22Rv1 (cell line): Measurements from ENCODE around the gene PSMG3.

Experiments
- H3K27ac ChIP-seq: fragments of 450-650 bp; 2 replicates; pipeline ENCODE4 v1.5.1; 2017
- ZFX ChIP-seq: fragments of 450-650 bp; IDR thresholded peaks from 2 replicates; pipeline ENCODE4 v1.6.1; 2017; ENCODE audit warnings: antibody characterized with exemption, borderline replicate concordance
- TF ChIP-seq, protein P1 (sequence below): fragments of 450-650 bp; IDR thresholded peaks from 2 replicates; pipeline ENCODE4 v1.5.1; 2017; ENCODE audit warnings: mild to moderate bottlenecking

Gene PSMG3

DNA sequence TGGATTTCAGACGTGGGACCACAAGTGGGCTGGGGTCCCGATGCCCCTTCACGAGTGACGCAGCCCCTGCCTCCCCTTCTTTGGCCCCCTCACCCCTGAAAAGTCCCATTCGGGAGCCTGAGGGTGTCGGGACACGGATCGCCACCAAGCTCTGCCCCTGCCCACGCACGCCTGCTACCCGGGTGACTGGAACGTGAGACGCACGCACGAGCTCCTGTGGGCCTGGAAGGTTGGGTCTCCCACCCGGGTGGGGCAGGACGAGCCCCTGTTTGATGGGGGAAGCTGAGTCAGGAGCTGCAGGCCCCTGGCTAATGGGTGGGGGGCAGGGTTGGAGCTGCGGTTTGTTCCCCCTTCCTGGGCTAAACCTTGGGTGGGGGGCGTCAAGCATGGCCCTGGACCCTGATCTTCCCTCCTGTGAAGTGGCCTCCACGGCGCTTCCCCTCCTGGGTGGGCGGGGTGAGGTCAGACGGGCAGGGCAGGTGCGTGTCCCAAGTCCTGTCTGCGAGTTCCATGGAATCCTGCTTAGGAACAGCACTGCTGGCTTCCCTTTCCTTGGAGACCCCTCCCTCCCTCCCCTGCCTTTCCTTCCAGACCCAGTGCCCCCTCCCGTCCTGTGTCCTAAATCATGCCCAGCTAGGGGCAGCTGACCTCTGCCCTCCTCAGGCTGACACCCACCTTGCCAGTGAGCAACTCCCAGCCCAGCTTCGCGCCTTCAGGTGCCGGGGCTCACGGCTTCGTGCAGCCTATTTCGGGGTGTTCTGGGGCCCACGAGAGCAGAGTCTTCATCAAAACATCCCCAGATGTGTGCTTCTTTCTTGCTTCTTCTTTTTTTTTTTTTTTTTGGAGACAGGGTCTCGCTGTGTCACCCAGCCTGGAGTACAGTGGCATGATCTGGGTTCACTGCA lies 8.5 kb downstream of the PSMG3 start:
- no peak for TF ChIP-seq ZFX
- TF ChIP-seq, protein P1, sequence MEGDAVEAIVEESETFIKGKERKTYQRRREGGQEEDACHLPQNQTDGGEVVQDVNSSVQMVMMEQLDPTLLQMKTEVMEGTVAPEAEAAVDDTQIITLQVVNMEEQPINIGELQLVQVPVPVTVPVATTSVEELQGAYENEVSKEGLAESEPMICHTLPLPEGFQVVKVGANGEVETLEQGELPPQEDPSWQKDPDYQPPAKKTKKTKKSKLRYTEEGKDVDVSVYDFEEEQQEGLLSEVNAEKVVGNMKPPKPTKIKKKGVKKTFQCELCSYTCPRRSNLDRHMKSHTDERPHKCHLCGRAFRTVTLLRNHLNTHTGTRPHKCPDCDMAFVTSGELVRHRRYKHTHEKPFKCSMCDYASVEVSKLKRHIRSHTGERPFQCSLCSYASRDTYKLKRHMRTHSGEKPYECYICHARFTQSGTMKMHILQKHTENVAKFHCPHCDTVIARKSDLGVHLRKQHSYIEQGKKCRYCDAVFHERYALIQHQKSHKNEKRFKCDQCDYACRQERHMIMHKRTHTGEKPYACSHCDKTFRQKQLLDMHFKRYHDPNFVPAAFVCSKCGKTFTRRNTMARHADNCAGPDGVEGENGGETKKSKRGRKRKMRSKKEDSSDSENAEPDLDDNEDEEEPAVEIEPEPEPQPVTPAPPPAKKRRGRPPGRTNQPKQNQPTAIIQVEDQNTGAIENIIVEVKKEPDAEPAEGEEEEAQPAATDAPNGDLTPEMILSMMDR, result no peak
- H3K27ac ChIP-seq, result no peak overlapping the region

DNA sequence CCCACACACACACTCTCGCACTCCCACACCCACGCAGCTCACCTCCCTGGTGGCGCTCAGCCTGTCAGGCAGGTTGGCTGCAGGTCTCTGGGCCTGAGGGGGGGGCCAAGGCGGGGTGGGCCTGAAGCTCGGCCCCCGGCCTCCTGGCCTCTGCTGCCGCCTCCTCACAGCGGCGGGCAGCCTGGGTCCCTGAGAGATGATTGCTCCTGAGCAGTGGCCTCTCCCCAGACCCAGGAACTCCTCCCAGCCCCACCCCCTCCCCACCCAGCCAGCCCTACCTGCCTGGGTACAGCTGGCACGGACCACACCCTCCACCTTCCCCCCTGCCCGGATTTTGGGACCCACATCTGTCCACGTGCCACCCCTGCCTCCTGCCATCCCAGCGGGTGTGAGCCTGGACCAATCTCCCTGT lies 9.2 kb downstream of the PSMG3 start:
- no peak overlapping the region for H3K27ac ChIP-seq
- TF ChIP-seq ZFX, result no peak
- TF ChIP-seq, protein P1, result no peak

DNA sequence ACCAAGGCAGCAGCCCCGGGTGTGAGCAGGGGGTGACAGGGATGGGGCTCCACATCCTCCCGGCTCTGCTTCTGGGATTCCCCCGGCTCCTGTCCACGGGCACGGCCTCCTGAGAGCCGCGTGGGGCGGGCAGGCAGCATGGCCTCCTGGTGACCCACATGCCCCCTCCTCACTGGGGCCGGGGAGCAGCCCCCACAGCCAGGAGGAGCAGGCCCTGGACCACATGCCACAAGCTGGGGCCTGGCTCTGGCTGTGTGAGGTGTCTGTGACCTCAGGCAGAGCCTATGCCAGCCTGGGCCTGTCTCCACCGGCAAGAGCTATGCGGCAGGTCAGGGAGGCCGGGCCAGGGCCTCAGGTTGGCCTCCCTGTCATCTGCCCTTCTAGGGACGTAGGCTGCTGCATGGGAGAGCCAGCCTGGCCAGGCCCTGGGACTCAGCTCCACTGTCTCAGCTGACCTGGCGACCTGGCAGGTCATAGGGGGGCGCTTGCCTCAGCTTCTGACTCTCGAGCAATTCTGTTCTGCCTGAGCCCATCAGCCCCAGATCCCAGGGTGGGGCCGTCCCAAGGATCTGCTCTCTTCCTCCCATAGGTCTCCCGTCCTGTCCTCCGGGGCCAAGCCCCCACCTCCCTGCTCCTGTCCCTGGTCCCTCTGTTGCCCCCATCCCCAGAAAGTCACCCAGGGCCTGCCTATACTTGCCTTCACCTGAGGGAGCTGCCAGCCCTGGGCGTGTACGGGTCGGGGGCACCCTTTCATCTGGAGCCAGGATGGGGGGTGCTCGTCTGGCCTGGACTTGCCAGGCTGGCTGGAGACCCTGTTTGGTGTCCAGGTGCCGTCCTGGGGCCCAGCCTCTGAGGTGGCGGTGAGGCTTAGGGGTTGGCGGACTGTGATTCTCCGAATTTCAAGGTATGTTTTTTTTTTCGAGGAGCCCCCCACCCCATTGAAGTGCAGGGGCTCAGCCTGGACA lies 9.9 kb downstream of the PSMG3 start:
- H3K27ac ChIP-seq, result peak overlapping the region; percentile 67
- no peak for TF ChIP-seq ZFX
- TF ChIP-seq, protein P1, result no peak

DNA sequence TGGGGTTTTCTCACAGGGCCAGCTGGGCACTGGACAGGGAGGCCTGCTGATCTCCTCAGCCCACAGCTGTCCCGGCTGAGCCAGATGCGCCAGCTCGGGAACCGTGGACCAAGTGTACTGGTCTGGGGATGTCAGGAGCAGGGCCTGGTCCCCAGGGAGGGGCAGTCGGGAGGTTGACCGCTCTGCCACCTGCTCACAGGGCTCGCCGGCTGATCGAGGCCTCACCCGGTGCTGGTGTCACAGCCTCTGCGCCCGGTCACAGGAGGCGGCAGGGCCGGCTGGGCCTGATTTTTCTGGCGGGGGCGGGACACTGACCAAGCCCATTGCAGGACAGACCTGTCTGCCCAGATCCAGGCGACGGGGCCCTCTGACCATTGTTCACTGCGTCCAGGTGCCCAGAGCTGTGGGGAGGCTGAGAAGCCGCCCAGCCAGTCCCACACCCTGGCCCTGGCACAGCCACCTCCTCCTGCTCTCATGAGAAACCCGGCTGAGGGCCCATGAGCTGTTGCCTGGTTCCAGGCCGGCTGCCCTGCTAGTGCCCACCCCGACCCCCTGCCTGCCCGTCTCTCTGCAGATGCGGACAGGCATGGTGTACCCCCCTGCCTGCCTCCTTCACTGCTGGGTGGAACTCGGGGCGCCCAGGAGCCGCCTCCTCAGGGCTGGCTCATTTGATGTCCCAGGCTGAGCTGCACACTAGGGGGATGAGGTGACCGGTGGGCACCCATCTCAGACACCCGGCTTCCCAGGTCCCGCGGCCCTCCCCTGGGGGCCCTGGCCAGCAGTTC lies 10.8 kb downstream of the PSMG3 start:
- no peak for TF ChIP-seq ZFX
- TF ChIP-seq, protein P1, result no peak
- H3K27ac ChIP-seq, result peak overlapping the region; percentile 67

DNA sequence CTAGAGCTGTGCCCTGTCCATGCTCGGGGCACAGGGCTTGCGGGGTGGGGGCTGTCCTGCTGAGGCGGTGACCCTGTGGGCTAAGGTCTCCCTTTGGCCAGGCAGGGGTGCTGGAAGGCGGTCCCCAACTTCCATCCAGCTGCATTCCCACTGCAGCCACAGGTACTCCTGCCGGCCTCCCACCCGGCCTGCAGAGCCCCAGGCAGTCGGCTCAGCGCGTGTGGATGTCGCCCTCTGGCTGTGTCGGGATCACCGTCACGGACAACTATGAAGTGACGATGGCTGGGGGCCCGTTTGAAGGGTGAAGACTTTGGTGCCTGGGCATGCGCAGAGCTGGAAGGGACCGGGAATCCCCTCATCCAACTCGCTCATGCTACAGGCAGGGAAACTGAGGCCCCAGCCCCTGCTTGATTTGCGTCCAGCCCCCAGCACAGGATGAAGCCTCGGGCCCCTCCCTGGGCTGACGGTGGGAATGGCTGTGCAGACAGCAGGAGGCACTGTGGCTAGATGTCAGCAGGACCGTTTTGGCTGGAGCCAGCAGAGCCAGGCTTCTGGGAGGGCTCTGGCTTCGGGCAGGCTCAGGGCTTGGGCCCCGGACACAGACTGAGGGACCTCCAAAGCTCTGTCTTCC lies 11.5 kb downstream of the PSMG3 start:
- peak overlapping the region; percentile 67 for H3K27ac ChIP-seq
- TF ChIP-seq ZFX, result no peak
- TF ChIP-seq, protein P1, result peak; percentile 49

DNA sequence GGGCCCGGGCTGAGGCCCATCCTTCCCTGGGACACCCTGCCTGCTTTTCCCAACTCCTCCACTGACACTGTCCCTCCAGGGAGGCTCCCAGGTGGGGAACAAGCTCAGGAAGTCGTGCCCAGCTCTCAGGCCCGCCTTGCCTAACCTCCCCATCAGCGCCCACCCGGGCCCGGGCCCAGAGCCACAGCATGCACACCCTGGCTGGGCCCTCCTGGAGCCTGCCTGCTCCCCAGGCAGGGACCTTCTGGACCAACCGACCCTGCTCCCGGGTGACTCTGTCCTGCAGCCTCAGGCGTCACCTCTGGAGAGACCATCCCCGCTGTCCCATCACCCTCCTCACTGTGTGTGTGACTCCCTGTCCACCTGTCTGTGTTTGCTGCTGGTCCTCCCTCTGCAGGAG lies 12.1 kb downstream of the PSMG3 start:
- peak overlapping the region; percentile 67 for H3K27ac ChIP-seq
- TF ChIP-seq ZFX, result no peak
- TF ChIP-seq, protein P1, result no peak
